Measurements from ENCODE around the gene KCNN1.

KCNN1 gene

GRCh38 chr19:17947815-17948513 lies 18.9 kb upstream of the KCNN1 start:
- peak; percentile 96 for DNase-seq

- DNase-seq: no peak
Measured at GRCh38 chr19:17948514-17948900, 18.4 kb upstream of the KCNN1 start.

GRCh38 chr19:17948931-17949930 lies 17.7 kb upstream of the KCNN1 start:
- DNase-seq: no peak

GRCh38 chr19:17949956-17950309 lies 17.0 kb upstream of the KCNN1 start:
- DNase-seq: no peak

- peak; percentile 44 for DNase-seq
Measured at GRCh38 chr19:17950310-17951156, 16.4 kb upstream of the KCNN1 start.

GRCh38 chr19:17951157-17951989 lies 15.5 kb upstream of the KCNN1 start:
- no peak for DNase-seq

- no peak for DNase-seq
Measured at GRCh38 chr19:17951990-17952976, 14.6 kb upstream of the KCNN1 start.

- DNase-seq: no peak
Measured at GRCh38 chr19:17953316-17953801, 13.5 kb upstream of the KCNN1 start.

- no peak for DNase-seq
Measured at GRCh38 chr19:17953869-17954268, 13.0 kb upstream of the KCNN1 start.

GRCh38 chr19:17954401-17954800 lies 12.5 kb upstream of the KCNN1 start:
- DNase-seq: no peak

GRCh38 chr19:17957149-17957849 lies 9.6 kb upstream of the KCNN1 start:
- DNase-seq: no peak

GRCh38 chr19:17957885-17958284 lies 9.0 kb upstream of the KCNN1 start:
- DNase-seq: no peak

GRCh38 chr19:17963936-17964691 lies 2.8 kb upstream of the KCNN1 start:
- DNase-seq: no peak

- DNase-seq: no peak
Measured at GRCh38 chr19:17965370-17966128, 1.4 kb upstream of the KCNN1 start.

GRCh38 chr19:17966129-17966483 lies 801 bp upstream of the KCNN1 start:
- no peak for DNase-seq

GRCh38 chr19:17967257-17968051 lies 547 bp downstream of the KCNN1 start:
- DNase-seq: no peak

GRCh38 chr19:17968362-17968761 lies 1.5 kb downstream of the KCNN1 start:
- DNase-seq: no peak
